AML-193 (cell line): ENCODE results near the gene PGRMC2.
"Not testable (repeated sequence)": the region's sequence is repeated elsewhere in the genome, so short reads cannot be mapped to it uniquely, and the experiment has no call there.

Source experiments
- DNase-seq, 2 experiments: peaks; one replicate each; lab custom pipeline; 2025; lab: John Stamatoyannopoulos, UW

The PGRMC2 gene

DNA sequence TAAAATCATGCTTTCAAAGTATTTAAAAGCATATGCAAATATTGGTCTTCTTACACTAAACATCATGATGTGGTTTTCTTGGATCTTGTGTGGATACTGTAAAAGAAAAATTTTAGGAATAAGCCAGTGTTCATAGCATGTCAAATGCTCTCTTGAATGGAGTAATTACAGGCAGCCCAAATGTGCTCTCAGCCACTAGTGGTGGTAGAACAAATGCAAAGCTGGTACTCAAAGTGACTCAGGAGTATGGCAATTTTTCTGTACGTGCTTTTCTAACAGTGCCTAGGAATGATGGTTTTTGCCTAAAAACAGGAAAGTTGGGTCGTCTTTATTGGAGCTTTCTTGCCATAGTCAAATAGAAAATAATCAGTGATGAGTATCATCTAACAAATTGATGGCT is 19.9 kb downstream of the PGRMC2 start:
- DNase-seq = no peak

DNA sequence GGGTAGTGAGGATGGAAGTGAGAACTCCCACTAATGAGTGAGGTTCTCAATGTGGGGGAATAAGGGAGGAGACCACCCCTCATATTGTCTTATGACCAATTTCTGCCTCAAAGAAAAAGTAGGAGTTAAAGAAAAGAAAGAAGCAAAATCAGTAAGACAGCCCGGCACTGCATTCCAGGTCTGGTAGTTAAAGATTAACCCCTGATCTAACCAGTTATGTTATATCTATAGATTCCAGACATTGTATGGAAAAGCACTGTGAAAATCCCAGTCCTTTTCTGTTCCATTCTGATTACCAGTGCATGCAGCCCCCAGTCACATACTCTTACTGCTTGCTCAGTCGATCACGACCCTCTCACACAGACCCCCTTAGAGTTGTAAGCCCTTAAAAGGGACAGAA is 20.4 kb downstream of the PGRMC2 start:
- DNase-seq = not testable (repeated sequence)

DNA sequence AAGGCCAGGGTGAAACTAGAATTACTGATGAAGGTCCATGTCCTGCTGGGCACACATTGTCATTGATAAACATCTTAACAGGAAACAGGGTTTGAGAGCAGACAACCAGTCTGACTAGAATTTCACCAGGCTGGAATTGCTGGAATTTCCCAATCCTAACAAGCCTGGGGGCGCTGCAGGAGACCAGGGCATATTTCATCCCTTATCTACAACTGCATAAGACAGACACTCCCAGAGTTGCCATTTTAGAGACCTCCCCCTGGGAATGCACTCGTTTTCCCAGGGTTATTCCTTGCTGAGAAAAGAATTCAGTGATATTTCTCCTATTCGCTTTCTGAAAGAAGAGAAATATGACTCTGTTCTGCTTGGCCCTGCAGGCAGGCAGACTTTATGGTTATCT is 22.1 kb downstream of the PGRMC2 start:
- not testable (repeated sequence) for DNase-seq

DNA sequence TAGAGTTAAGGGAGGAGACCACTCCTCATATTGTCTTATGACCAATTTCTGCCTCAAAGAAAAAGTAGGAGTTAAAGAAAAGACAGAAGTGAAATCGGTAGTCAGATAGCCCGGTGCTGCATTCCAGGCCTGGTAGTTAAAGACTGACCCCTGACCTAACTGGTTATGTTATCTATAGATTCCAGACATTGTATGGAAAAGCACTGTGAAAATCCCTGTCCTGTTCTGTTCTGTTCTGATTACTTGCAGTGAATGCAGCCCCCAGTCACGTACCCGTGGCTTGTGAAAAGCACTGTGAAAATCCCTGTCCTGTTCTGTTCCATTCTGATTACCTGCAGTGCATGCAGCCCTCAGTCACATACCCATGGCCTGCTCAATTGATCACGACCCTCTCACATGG is 27.7 kb downstream of the PGRMC2 start:
- not testable (repeated sequence) for DNase-seq

DNA sequence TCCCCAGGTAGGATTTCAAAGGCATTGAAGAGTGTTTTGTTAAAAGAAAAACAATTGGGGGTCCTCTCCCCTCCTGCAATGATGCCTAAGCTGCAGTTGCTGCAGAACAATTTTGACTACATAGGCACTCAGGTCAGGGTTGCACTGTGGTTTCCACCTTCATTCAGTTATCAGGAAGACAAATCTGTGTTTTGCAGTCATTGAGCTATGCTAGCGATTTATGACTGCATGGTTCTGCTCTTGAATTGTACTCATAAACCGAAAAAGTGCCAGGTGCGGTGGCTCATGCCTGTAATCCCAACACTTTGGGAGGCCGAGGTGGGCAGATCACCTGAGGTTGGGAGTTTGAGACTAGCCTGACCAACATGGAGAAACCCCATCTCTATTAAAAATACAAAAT is 29.4 kb downstream of the PGRMC2 start:
- DNase-seq = not testable (repeated sequence)

DNA sequence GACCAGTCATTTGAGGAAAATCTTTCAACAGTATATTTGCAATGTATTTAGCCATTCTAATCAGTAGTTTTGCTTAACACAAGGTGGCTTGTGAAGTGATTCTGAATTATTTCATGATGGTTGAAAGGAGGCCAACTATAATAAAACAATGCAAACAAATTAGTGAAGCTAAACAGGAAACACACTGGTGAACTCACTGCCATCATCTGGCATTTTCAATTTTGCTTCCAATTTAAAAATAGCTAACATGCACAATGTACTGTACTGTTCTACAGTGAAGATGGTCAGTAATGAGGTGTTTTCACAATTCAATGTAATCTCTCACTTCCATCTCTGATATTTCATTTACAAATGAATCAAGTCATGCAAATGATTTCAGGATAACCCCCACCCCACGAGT is 31.1 kb downstream of the PGRMC2 start:
- no peak for DNase-seq

DNA sequence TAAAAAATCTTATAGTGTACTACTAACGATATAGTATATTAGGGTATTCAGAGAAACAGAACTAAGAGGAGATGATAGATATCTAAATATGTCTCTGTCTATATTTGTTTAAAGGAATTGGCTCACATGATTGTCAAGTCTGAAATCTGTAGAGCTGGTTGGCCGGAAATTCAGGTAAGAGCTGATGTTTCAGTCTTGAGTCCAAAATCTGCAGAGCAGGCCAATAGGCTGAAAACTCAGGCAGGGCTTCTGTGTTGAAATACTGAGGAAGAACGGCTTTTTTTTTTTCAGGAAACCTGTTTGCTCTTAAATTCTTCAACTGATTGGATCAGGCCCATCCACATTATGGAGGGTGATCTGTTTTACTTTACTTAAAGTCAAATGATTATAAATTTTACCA is 31.7 kb downstream of the PGRMC2 start:
- DNase-seq = no peak

DNA sequence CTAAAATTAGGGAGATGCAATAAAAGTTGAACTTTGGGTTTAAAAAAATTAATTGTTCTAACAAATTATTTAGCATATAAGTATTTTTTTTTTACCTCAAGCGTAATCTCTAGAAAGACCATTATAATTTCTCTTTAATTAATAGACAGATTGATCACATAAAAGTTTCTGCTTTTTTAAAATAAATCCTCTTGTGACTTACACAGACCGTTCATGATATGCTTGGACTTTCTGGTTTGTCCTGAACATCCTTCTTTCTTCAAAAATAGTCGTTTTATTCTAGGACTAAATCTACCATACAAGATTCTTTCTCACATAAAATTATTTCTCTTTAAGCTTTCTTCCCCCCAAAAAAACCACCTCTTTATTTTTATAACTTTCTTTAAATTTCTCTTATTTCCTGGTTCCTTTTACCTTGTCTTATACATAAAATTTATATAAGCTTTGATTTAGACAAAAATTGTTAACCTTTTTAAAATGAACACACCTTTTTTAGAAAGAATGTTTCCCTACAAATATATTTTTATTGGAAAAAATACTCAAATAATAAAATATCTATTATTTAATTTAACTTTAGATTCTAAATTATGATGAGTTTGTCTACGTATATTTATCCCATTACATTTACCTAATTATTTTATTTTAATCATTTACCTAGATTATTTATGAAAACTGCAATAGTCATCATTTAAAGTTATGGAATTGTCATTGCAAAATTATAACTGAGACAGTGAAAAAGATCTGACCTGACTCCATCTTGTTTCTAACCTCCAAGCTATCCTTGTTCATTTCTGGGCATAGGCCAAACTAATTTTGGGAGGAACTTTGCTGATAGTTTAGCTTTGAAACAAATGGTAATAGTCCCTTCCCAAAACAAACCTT is 37.6 kb downstream of the PGRMC2 start:
- DNase-seq = no peak

DNA sequence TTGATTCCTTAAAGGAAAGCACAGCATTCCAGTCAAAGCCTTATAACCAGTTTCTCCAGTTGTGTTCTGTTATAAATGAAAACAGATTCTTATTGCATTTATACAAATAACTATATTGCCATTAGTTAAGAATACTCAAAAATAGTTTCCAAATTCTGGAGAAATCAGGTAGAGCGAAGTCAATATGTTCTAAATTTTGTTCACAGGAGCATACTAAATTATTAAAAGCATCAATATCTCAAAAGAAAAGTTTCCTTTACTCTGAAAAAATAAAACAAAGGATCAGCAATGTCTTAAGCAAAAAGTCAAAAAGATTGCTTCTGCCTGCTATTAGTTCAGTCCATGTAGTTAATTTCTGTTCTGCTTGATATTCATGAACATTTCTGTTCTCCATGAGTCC is 39.7 kb downstream of the PGRMC2 start:
- DNase-seq = no peak

DNA sequence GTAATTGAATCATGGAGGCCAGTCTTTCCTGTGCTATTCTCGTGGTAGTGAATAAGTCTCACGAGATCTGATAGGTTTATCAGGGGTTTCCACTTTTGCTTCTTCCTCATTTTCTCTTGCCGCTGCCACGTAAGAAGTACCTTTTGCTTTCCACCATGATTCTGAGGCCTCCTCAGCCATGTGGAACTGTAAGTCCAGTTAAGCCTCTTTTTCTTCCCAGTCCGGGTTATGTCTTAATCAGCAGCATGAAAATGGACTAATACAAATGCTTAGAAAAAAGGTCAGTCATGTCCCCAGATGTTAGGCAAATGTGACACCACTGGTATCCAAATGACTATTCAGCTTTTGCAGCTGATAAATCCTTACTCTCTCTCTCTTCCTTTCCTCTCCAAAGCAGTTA is 42.2 kb downstream of the PGRMC2 start:
- not testable (repeated sequence) for DNase-seq

DNA sequence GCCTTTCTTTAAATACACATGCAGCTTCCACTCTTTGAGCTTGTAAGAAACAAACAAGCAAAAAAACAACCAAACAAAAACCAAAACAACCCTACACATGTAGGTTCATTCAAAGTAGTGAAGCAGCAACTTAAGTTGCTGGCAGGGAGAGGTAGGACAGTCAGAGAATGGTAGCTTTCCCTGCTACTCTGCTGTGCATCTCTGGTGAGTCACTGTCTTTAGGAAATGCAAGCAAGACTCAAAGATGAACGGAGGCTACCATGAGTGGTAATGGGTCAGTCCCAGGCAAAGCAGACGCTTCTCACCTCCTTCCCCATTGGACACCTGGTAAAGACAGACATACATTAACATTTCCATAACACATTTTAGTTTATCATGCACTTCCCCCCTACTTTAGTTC is 43.2 kb downstream of the PGRMC2 start:
- no peak for DNase-seq

DNA sequence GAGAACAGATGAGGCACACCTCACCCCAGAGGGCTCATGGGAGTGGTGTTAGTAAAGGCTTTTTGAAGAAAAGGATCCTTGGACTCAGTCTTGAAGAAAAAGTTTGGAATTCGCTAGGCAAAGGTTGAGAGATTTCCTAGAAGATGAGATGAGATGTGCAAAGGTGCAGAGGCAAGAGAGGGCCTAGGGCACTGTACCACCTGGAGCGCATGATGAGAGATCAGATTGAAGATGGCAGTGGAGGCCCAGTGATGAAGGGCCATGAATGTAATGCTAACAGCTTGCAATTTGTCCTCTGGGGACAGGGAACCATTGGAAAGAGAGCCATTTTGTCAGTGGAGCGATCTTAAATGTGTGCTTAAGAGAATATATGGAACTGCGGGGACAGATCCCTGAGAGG is 45.0 kb downstream of the PGRMC2 start:
- no peak for DNase-seq

DNA sequence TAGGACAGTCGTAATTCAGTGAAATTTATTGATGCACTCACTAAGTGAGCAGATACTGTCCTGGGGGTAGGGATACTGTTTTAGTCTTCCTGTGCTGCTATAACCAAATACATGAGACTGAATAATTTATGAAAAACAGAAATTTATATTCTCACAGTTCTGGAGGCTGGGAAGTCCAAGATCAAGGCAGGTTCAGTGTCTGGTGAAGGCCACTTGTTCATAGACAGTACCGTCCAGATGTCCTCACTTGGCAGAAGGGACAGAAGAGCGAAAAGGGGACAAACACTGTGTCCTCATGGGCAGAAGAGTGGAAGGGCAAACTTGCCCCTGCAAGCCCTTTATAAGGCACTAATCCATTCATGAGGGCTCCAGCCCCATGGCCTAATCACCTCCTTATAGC is 45.6 kb downstream of the PGRMC2 start:
- DNase-seq = no peak

DNA sequence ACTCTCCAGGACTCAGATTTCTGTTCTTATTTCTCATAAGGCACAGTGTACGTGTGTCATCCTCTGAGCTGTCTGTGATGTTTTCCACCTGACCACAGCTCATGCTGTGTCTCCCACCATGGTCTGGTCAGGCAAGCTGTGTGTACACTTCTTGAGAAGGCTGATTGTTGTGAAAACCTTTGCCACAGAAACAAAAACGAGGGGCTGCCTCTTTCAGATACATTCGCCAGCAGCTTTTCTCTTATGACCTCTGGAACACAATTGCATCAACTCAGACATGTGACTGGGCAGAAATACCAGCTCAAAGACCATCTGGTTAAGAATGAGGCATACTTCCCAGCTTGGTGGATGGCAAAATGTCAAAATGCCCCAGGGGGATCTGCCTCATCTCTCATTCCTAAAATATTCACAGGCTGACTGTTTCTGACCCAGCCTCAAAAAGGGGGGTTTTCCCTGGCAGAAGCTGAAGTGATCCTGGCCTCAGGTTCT is 46.1 kb downstream of the PGRMC2 start:
- no peak for DNase-seq

DNA sequence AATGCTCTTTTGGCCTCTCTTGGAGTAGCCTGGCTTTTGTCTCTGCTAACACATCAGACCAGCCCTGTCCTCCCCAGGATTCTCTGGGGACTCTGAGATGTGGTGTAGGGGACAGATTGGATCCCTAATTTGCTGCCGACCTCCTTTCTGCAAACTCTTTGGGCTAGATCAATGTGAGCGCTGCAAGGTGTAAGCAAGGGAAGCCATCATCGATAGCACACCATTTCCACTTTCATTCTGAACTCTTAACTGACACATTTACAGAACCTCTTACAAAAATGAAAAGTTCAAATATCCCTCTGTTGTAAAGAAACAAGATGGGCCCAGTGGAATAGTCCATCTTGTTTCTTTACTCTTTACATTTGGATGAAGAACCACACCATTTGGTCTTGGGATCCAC is 46.6 kb downstream of the PGRMC2 start:
- DNase-seq = no peak

DNA sequence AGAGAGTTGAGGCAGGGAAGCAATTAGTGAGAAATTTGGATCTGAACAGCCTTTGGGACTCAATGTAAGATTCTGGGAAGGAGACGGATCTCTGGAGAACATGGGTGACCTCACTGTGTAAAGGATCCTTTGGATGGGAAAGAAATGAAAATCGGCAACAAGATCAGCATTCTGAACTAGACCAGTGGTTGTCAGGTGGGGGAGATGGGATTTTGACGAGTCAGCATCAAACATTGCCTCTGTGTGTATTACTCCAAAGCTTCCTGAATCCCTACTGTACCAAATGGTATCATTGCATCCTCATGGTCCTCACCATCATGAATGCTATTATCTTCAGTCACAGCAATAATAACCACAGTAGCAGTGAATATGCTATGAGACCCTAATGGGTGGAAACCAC is 52.8 kb downstream of the PGRMC2 start:
- no peak for DNase-seq

DNA sequence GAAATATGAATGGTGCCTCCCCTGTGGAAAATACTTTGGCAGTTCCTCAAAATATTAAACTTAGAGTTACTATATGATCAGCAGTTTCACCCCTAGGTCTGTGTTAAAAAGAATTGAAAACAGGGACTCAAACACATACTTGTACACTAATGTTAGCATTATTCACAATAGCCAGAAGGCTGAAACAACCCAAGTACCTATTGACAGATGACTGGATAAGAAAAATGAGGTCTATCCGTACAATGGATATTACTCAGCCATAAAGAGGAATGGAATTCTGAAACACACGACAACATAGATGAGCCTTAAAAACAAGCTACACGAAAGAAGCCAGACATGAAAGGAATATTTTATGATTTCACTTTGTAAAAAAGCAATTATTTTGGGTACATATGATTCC is 54.9 kb downstream of the PGRMC2 start:
- no peak for DNase-seq

DNA sequence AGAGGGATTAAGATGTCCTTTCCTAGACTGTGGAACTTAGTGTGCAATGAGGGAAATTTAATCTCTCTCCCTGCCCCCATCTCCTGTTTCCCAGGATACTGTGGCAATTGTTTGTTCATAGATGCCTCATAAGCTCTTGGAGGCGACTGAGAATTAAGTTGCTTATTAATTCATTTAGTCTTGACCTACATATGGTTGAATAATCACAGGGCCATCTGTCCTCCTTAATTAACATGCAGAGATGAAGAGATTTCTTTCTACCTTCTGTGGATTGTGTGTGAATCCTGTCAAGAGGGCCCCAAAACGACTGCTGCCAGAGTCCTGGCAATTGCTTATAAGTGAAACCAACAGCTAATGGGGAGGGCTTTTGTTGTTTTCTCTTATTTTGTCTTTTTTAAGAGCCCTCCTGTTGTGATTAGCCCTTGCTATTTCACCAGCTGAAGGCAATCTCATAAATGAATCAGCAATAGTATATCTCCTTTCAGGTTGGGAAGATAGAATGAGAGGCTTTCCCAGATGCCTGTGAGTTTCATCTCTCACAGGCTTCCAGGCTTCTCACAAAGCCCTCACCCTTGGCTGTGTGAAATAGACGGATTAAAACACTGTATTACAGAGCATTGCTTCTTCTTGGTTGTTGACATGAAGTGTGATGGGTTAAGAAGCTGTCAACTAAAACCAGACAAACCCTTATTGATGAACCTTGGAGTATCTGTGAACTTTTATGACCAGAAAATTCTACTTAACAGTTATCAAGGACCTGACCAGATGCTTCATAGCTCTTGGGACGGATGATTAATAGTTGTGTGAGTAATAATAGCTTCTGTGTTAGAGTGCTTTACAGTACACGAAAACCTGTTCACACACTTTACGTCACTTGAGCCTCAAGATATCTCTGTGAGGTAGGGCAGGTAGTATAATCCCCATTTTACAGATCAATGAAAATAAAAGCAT is 58.5 kb downstream of the PGRMC2 start:
- no peak for DNase-seq

DNA sequence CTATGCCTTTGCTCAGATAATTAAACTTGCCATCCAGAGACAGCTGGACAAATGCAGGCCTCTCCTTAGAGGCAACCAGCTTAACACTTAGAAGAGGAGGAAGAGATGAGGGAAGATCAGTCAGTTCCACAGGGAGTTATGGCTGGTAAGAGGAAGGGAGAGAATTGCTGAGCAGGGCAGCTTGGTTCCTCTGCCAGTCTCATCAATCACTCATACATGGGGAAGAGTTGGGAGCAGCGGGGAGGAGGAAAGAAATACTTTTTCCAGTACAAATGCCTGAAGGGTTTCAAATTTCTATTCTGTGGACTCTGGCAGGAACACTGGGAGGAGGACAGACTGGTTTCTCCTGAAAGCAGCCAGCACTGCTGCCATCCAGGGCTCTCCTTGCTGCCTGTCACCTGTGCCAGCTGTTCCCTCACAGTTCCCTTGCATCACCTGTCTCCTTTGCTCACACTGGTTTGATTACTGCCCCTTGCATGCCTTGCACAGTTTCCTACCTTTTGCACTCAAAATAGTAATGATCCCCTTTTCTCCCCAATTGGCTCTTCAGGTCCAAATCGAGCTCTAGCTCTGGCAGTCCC is 59.5 kb downstream of the PGRMC2 start:
- DNase-seq = no peak

DNA sequence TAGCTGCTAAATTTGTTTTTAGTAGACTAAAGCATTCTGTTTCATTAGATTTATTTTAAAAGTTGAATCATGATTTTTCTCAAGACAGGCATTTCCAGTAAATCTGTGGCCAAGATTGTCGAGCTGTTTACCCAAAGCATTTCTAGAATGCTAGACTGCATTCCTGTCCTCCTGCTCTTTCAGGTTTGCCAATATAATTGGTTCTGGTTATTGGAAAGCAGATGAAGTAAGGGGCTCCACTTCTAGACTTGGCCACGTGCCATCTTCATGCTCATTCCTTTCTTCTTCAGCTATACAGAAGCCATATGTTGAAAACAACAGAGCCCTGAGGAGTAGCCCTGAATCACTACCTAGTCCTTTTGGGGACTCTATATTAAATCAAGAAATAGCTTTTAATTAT is 62.5 kb downstream of the PGRMC2 start:
- no peak for DNase-seq

DNA sequence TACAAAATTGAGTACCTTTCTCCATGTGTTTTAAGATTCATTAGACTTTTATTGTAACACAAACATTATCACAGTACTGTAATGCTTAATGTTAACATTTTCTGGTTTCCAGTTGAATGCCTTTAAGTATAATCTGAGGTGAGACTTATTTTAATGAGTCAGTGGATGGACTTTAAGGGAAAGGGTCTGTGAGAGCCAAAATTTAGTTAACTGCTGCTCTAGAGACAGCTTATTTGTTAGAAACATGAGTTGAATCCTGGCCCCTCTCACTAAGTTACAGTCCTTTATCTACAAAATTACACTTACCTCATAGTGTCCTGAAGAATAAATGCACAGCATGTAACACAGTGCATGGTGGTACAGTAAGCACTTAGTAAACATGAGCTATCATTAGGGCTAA is 66.0 kb downstream of the PGRMC2 start:
- no peak for DNase-seq
